ENCODE results near the gene CFAP70.

Gene CFAP70

DNA sequence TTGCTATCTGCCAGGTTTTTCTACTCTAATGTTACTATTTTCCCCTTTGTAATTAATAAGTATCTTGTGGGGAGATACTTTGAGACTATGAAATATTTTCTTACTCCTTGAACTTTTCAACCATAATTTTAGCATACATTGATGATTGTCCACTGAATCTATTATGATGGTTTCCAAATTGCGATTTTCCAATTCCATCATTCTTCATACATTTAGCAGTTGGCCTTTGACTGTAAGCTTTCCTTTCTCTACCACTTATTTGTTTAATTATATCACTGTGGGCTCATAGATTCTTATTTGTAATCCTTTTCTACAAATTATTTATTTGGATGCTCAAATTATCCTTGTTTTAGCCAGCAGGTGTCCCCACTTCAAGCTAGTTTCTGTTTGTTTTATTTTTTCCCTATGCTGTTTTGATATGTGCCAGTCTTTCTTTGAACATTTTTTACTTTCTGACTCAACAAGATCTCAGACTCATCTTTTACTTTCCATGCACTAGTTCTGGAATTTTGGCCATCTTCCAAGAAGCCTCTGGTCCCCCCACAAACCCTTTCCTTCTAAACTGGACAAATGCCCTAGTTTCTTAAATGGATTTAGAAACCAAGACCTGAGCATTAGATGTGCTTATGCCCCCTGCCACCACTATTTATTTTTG is 94.8 kb downstream of the CFAP70 start:
- H3K27ac ChIP-seq (replicated peaks) = no peak overlapping the region
- DNase-seq (ENCODE audit: low read depth in 1 of 2, low spot score in 1 of 2) = no peak

DNA sequence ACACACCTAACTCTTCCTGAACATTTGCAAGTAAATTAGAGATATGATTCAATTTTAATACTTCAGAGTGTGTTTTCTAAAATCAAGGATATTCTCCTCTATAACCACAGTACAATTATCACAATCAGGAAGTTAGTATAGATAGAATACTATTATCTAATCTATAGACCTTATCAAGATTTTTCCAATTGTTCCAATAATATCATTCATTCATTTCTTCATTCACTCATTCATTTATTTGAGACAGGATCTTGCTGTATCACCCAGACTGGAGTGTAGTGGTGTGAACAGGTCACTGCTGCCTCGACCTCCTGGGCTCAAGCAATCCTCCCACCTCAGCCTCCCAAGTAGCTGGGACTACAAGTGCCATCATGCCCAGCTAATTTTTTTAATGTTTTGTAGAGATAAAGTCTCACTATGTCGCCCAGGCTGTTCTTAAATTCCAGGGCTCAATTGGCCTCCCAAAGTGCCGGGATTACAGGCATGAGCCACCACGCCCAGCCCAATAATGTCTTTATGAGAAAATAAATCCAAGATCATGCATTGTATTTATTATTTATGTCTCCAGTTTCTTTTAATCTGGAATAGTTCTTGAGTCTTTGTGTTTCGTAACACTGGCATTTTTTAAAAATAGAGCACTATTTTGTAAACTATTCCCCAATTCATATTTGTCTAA is 95.6 kb downstream of the CFAP70 start:
- no peak overlapping the region for H3K27ac ChIP-seq (replicated peaks)
- no peak for DNase-seq (ENCODE audit: low read depth in 1 of 2, low spot score in 1 of 2)
- H3K4me3 ChIP-seq (replicated peaks; ENCODE audit: insufficient read depth, low read length) = no peak overlapping the region
- H3K27me3 ChIP-seq (ENCODE audit: insufficient read depth, poor library complexity, severe bottlenecking) = no peaks in the 10 kb centered on the region
- TF ChIP-seq, protein P1, sequence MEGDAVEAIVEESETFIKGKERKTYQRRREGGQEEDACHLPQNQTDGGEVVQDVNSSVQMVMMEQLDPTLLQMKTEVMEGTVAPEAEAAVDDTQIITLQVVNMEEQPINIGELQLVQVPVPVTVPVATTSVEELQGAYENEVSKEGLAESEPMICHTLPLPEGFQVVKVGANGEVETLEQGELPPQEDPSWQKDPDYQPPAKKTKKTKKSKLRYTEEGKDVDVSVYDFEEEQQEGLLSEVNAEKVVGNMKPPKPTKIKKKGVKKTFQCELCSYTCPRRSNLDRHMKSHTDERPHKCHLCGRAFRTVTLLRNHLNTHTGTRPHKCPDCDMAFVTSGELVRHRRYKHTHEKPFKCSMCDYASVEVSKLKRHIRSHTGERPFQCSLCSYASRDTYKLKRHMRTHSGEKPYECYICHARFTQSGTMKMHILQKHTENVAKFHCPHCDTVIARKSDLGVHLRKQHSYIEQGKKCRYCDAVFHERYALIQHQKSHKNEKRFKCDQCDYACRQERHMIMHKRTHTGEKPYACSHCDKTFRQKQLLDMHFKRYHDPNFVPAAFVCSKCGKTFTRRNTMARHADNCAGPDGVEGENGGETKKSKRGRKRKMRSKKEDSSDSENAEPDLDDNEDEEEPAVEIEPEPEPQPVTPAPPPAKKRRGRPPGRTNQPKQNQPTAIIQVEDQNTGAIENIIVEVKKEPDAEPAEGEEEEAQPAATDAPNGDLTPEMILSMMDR (IDR thresholded peaks at IDR 0.05; ENCODE audit: insufficient read depth, low read length) = no peak
- TF ChIP-seq, protein P2, sequence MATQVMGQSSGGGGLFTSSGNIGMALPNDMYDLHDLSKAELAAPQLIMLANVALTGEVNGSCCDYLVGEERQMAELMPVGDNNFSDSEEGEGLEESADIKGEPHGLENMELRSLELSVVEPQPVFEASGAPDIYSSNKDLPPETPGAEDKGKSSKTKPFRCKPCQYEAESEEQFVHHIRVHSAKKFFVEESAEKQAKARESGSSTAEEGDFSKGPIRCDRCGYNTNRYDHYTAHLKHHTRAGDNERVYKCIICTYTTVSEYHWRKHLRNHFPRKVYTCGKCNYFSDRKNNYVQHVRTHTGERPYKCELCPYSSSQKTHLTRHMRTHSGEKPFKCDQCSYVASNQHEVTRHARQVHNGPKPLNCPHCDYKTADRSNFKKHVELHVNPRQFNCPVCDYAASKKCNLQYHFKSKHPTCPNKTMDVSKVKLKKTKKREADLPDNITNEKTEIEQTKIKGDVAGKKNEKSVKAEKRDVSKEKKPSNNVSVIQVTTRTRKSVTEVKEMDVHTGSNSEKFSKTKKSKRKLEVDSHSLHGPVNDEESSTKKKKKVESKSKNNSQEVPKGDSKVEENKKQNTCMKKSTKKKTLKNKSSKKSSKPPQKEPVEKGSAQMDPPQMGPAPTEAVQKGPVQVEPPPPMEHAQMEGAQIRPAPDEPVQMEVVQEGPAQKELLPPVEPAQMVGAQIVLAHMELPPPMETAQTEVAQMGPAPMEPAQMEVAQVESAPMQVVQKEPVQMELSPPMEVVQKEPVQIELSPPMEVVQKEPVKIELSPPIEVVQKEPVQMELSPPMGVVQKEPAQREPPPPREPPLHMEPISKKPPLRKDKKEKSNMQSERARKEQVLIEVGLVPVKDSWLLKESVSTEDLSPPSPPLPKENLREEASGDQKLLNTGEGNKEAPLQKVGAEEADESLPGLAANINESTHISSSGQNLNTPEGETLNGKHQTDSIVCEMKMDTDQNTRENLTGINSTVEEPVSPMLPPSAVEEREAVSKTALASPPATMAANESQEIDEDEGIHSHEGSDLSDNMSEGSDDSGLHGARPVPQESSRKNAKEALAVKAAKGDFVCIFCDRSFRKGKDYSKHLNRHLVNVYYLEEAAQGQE (IDR thresholded peaks at IDR 0.05; ENCODE audit: insufficient replicate concordance, low read depth) = no peak
- TF ChIP-seq GABPA (IDR thresholded peaks at IDR 0.05; ENCODE audit: low read depth) = no peak
- TF ChIP-seq SPI1 (IDR thresholded peaks at IDR 0.05; ENCODE audit: borderline replicate concordance, low read depth) = no peak
- TF ChIP-seq POLR2AphosphoS5 (IDR thresholded peaks at IDR 0.05; ENCODE audit: low read depth) = no peak

More for the DNA sequence above, 94.8 kb downstream of the CFAP70 start:
- TF ChIP-seq POLR2AphosphoS5 (IDR thresholded peaks at IDR 0.05; ENCODE audit: low read depth) = no peak
- TF ChIP-seq, protein P1 (IDR thresholded peaks at IDR 0.05; ENCODE audit: insufficient read depth, low read length) = peak; percentile 41
- TF ChIP-seq, protein P2 (IDR thresholded peaks at IDR 0.05; ENCODE audit: insufficient replicate concordance, low read depth) = no peak
- Histone ChIP-seq H3K27me3 (ENCODE audit: insufficient read depth, poor library complexity, severe bottlenecking) (no peaks in the 10 kb centered on the region), H3K4me3 (replicated peaks; ENCODE audit: insufficient read depth, low read length) (no peak overlapping the region)

DNA sequence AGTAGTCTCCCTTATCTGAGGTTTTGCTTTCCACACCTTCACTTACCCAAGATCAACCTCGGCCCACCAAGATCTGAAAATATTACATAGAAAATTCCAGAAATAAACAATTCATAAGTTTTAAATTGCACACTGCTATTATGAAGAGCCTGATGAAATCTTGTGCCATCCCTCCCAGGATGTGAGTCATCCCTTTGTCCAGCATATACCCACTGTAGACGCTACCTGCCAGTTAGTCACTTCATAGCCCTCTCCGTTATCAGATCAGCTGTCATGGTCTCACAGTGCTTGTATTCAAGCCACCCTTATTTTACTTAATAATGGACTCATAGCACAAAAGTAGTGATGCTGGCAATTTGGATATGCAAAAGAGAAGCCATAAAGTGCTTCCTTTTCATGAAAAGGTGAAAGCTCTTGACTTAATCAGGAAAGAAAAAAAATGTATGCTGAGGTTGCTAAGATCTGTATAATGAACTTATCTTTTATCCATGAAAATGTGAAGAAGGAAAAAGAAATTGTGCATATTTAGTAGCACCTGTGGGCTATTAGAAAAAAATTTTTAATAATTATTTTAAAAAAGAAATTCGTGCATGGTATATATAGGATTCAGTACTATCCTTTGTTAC is 96.4 kb downstream of the CFAP70 start:
- H3K4me3 ChIP-seq (replicated peaks; ENCODE audit: insufficient read depth, low read length) = no peak overlapping the region
- peak in 1 of 2 experiments; percentile 29 for DNase-seq (ENCODE audit: low read depth in 1 of 2, low spot score in 1 of 2)
- TF ChIP-seq, protein P1 (IDR thresholded peaks at IDR 0.05; ENCODE audit: insufficient read depth, low read length) = no peak
- no peak for TF ChIP-seq GABPA (IDR thresholded peaks at IDR 0.05; ENCODE audit: low read depth)
- TF ChIP-seq, protein P2 (IDR thresholded peaks at IDR 0.05; ENCODE audit: insufficient replicate concordance, low read depth) = no peak
- no peak for TF ChIP-seq SPI1 (IDR thresholded peaks at IDR 0.05; ENCODE audit: borderline replicate concordance, low read depth)
- TF ChIP-seq POLR2AphosphoS5 (IDR thresholded peaks at IDR 0.05; ENCODE audit: low read depth) = no peak
- no peak overlapping the region for H3K27ac ChIP-seq (replicated peaks)
- H3K27me3 ChIP-seq (ENCODE audit: insufficient read depth, poor library complexity, severe bottlenecking) = no peaks in the 10 kb centered on the region
